Eye (tissue), 1 donor: Measurements from ENCODE around the gene OR2AG1.

Source experiments
- DNase-seq: peaks from one replicate; pipeline ENCODE4 v3.0.0-alpha.2; 2015

OR2AG1 gene

GRCh38 chr11:6782720-6783119 is at the start of gene OR2AG1:
TSS of gene OR2AG1 (plus strand) at chr11:6783020. CDS start at chr11:6785038, 2,018 bp downstream.
- DNase-seq, result no peak

GRCh38 chr11:6733326-6734275 is 49.2 kb upstream of the OR2AG1 start:
- DNase-seq, result no peak

- DNase-seq, result no peak
Measured at GRCh38 chr11:6734616-6735015, 48.2 kb upstream of the OR2AG1 start.

GRCh38 chr11:6735306-6735705 is 47.5 kb upstream of the OR2AG1 start:
- no peak for DNase-seq

GRCh38 chr11:6736495-6737121 is 46.2 kb upstream of the OR2AG1 start:
- DNase-seq, result no peak

GRCh38 chr11:6737872-6738466 is 44.9 kb upstream of the OR2AG1 start:
- peak; percentile 81 for DNase-seq

GRCh38 chr11:6738590-6738989 is 44.2 kb upstream of the OR2AG1 start:
- no peak for DNase-seq

- DNase-seq, result no peak
Measured at GRCh38 chr11:6742260-6742659, 40.6 kb upstream of the OR2AG1 start.

GRCh38 chr11:6745018-6745417 is 37.8 kb upstream of the OR2AG1 start:
- DNase-seq, result no peak

- DNase-seq, result no peak
Measured at GRCh38 chr11:6745465-6746015, 37.3 kb upstream of the OR2AG1 start.

- DNase-seq, result no peak
Measured at GRCh38 chr11:6746086-6746618, 36.7 kb upstream of the OR2AG1 start.

GRCh38 chr11:6746626-6747025 is 36.2 kb upstream of the OR2AG1 start:
- no peak for DNase-seq

- no peak for DNase-seq
Measured at GRCh38 chr11:6747097-6747668, 35.6 kb upstream of the OR2AG1 start.

- DNase-seq, result peak; percentile 83
Measured at GRCh38 chr11:6755303-6755952, 27.4 kb upstream of the OR2AG1 start.

GRCh38 chr11:6755953-6756347 is 26.9 kb upstream of the OR2AG1 start:
- no peak for DNase-seq

- DNase-seq, result peak; percentile 80
Measured at GRCh38 chr11:6757373-6757967, 25.4 kb upstream of the OR2AG1 start.

GRCh38 chr11:6771926-6772893 is 10.6 kb upstream of the OR2AG1 start, which contains the start of gene OR2AG2:
TSS of gene OR2AG2 (minus strand) at chr11:6771976. CDS start at chr11:6768957, 3,019 bp downstream.
- peak; percentile 55 for DNase-seq

- DNase-seq, result no peak
Measured at GRCh38 chr11:6778518-6778917, 4.3 kb upstream of the OR2AG1 start.

- no peak for DNase-seq
Measured at GRCh38 chr11:6780829-6781228, 2.0 kb upstream of the OR2AG1 start.

- no peak for DNase-seq
Measured at GRCh38 chr11:6790546-6790945, 7.7 kb downstream of the OR2AG1 start.
